Neural cell (in vitro differentiated cells): Measurements from ENCODE around the gene CNOT10. TPM values are rescaled to one million over a fixed set of nuclear protein-coding genes. Genes with fewer than 3 reads are reported as not detected.
"Not testable (repeated sequence)": the region's sequence is repeated elsewhere in the genome, so short reads cannot be mapped to it uniquely, and the experiment has no call there.

Experiments
- H2AFZ ChIP-seq: fragments of 200-600, 300-800 bp; sonication (generic), shearing (Covaris generic); 2 replicates; pipeline ENCODE4 v1.6.0; 2014; ENCODE audit warnings: low read depth, mild to moderate bottlenecking, antibody characterized with exemption, low read length, moderate library complexity
- H3F3A ChIP-seq: fragments of 200-600 bp; shearing (Covaris generic); 2 replicates; pipeline ENCODE4 v1.6.1; 2016; ENCODE audit warnings: mild to moderate bottlenecking, moderate library complexity, mixed read lengths, antibody characterized with exemption, low read length; ENCODE audit not compliant: insufficient read depth, poor library complexity, severe bottlenecking
- H3K27ac ChIP-seq: fragments of 200-600, 300-800 bp; sonication (generic), shearing (Covaris generic); 2 replicates; pipeline ENCODE4 v1.5.1; 2014; ENCODE audit warnings: mild to moderate bottlenecking, low read length, moderate library complexity
- H3K27me3 ChIP-seq: fragments of 300-800, 200-600 bp; sonication (generic), shearing (Covaris generic); 2 replicates; pipeline ENCODE4 v1.6.0; 2014; ENCODE audit warnings: mild to moderate bottlenecking, low read depth, low read length, moderate library complexity; ENCODE audit not compliant: insufficient read depth
- H3K36me3 ChIP-seq: fragments of 300-800, 200-600 bp; sonication (generic), shearing (Covaris generic); 2 replicates; pipeline ENCODE4 v1.5.1; 2014; ENCODE audit warnings: mild to moderate bottlenecking, antibody characterized with exemption, low read length, moderate library complexity; ENCODE audit not compliant: insufficient read depth
- H3K4me2 ChIP-seq: fragments of 300-800, 200-600 bp; sonication (generic), shearing (Covaris generic); 2 replicates; pipeline ENCODE4 v1.6.0; 2014; ENCODE audit warnings: mild to moderate bottlenecking, low read length
- H3K4me3 ChIP-seq: fragments of 300-800, 200-600 bp; sonication (generic), shearing (Covaris generic); 2 replicates; pipeline ENCODE4 v1.5.1; 2014; ENCODE audit warnings: mild to moderate bottlenecking, low read length, moderate library complexity
- H3K79me2 ChIP-seq: fragments of 200-600 bp; shearing (Covaris generic); replicated peaks from 2 replicates; pipeline ENCODE4 v1.6.0; 2014; ENCODE audit warnings: mild to moderate bottlenecking, low read length, moderate library complexity; ENCODE audit not compliant: insufficient read depth
- H3K9ac ChIP-seq: fragments of 300-800, 200-600 bp; sonication (generic), shearing (Covaris generic); 2 replicates; pipeline ENCODE4 v1.6.1; 2016; ENCODE audit warnings: mild to moderate bottlenecking, low read length, mixed read lengths
- H3K9me2 ChIP-seq: fragments of 200-600 bp; shearing (Covaris generic); 2 replicates; pipeline ENCODE4 v1.6.1; 2016; ENCODE audit warnings: mild to moderate bottlenecking, low read length, mixed read lengths; ENCODE audit not compliant: insufficient read depth
- H3K9me3 ChIP-seq: fragments of 200-600, 300-800 bp; sonication (generic), shearing (Covaris generic); 2 replicates; pipeline ENCODE4 v1.6.1; 2016; ENCODE audit warnings: mild to moderate bottlenecking, mixed run types, low read length, moderate library complexity, mixed read lengths
- H4K20me1 ChIP-seq: fragments of 200-600 bp; shearing (Covaris generic); 2 replicates; pipeline ENCODE4 v1.6.1; 2016; ENCODE audit warnings: mild to moderate bottlenecking, mixed run types; ENCODE audit not compliant: insufficient read depth
- CTCF ChIP-seq: fragments of 450-650 bp; IDR thresholded peaks from 2 replicates; pipeline ENCODE4 v1.5.1; 2014; ENCODE audit warnings: antibody characterized with exemption, mild to moderate bottlenecking, moderate library complexity; ENCODE audit not compliant: poor library complexity, severe bottlenecking
- EP300 ChIP-seq: fragments of 450-650 bp; conservative IDR thresholded peaks from 2 replicates; pipeline ENCODE4 v1.6.1; 2014; ENCODE audit warnings: antibody characterized with exemption, mild to moderate bottlenecking, moderate library complexity; ENCODE audit not compliant: poor library complexity, severe bottlenecking
- EZH2 ChIP-seq: fragments of 200-600, 300-800 bp; shearing (Covaris generic), sonication (generic); IDR thresholded peaks from 2 replicates; pipeline ENCODE4 v1.6.1; 2014; ENCODE audit warnings: antibody characterized with exemption, low read length, borderline replicate concordance, mild to moderate bottlenecking; ENCODE audit not compliant: insufficient read depth, poor library complexity, severe bottlenecking
- MXI1 ChIP-seq: fragments of 450-650 bp; conservative IDR thresholded peaks from 2 replicates; pipeline ENCODE4 v1.6.1; 2014; ENCODE audit warnings: antibody characterized with exemption, mild to moderate bottlenecking; ENCODE audit not compliant: poor library complexity, severe bottlenecking
- POLR2AphosphoS5 ChIP-seq: IDR thresholded peaks from 2 replicates; pipeline ENCODE4 v1.6.1; 2012
- RAD21 ChIP-seq: fragments of 450-650 bp; conservative IDR thresholded peaks from 2 replicates; pipeline ENCODE4 v1.6.1; 2014; ENCODE audit warnings: antibody characterized with exemption, mild to moderate bottlenecking, moderate library complexity
- REST ChIP-seq: IDR thresholded peaks from 2 replicates; pipeline ENCODE4 v1.6.1; 2012; ENCODE audit warnings: borderline replicate concordance
- SMC3 ChIP-seq: fragments of 450-650 bp; conservative IDR thresholded peaks from 2 replicates; pipeline ENCODE4 v1.6.1; 2014; ENCODE audit warnings: antibody characterized with exemption, mild to moderate bottlenecking, moderate library complexity; ENCODE audit not compliant: poor library complexity
- TAF1 ChIP-seq: IDR thresholded peaks from 2 replicates; pipeline ENCODE4 v1.6.1; 2012; ENCODE audit warnings: low read depth
- polyA plus RNA-seq: library from polyadenylated mRNA; depleted of rRNA; stranded (reverse); fragments of >200 nt; gene quantifications from 2 replicates; pipeline ENCODE4 v1.2.3, GENCODE V29; 2014

CNOT10 gene
- polyA plus RNA-seq, 1 donor from 2014 or later: 53.8 TPM

GRCh38 chr3:32664630-32665075 is 20.3 kb upstream of the CNOT10 start:
- H3F3A ChIP-seq, H3K27me3 ChIP-seq, H3K4me3 ChIP-seq, H3K79me2 ChIP-seq, H2AFZ ChIP-seq, H3K9me2 ChIP-seq, H3K27ac ChIP-seq, H4K20me1 ChIP-seq, H3K9me3 ChIP-seq, H3K4me2 ChIP-seq, H3K9ac ChIP-seq, H3K36me3 ChIP-seq: not testable (repeated sequence)
- TF ChIP-seq SMC3 (peak; percentile 68), RAD21 (peak; percentile 74), CTCF (peak; percentile 66)

GRCh38 chr3:32667072-32667582 is 17.9 kb upstream of the CNOT10 start:
- no peaks in the 10 kb centered on the region for H3F3A ChIP-seq
- H3K9ac ChIP-seq: no peak overlapping the region
- H3K9me2 ChIP-seq: no peaks in the 10 kb centered on the region
- TF ChIP-seq RAD21 (no peak), MXI1 (no peak), POLR2AphosphoS5 (no peak), EZH2 (no peak), CTCF (no peak), EP300 (no peak), REST (no peak), SMC3 (no peak), TAF1 (no peak)
- H4K20me1 ChIP-seq: no peaks in the 10 kb centered on the region
- no peaks in the 10 kb centered on the region for H3K27me3 ChIP-seq
- H3K4me3 ChIP-seq: no peak overlapping the region
- no peaks in the 10 kb centered on the region for H3K9me3 ChIP-seq
- H3K36me3 ChIP-seq: no peaks in the 10 kb centered on the region
- H3K4me2 ChIP-seq: no peak overlapping the region
- no peak overlapping the region for H2AFZ ChIP-seq
- no peak overlapping the region for H3K27ac ChIP-seq
- H3K79me2 ChIP-seq: no peaks in the 10 kb centered on the region

- H3K27me3 ChIP-seq, H3K4me3 ChIP-seq, H3K9me2 ChIP-seq, H2AFZ ChIP-seq, H3K4me2 ChIP-seq, H3K9me3 ChIP-seq, H3F3A ChIP-seq, H3K9ac ChIP-seq, H3K27ac ChIP-seq, H3K79me2 ChIP-seq, H3K36me3 ChIP-seq, H4K20me1 ChIP-seq: not testable (repeated sequence)
Measured at GRCh38 chr3:32669226-32669625, 15.8 kb upstream of the CNOT10 start.

GRCh38 chr3:32673730-32674129 is 11.3 kb upstream of the CNOT10 start:
- H3K27ac ChIP-seq, H3K79me2 ChIP-seq, H3K4me3 ChIP-seq, H3K9ac ChIP-seq, H3K27me3 ChIP-seq, H4K20me1 ChIP-seq, H2AFZ ChIP-seq, H3K9me3 ChIP-seq, H3K4me2 ChIP-seq, H3K36me3 ChIP-seq, H3K9me2 ChIP-seq, H3F3A ChIP-seq: not testable (repeated sequence)
